Prostate gland (tissue), 2 donors: ENCODE data around the gene FCGR3A. TPM values are rescaled to one million over a fixed set of nuclear protein-coding genes. Genes with fewer than 3 reads are reported as not detected.

Experiments
- DNase-seq: peaks from one replicate; pipeline ENCODE4 v3.0.0-alpha.2; 2019; ENCODE audit warnings: low spot score
- H3K27ac ChIP-seq, 2 donors: fragments of 200-600 bp; sonication (generic); 2 replicates each; pipeline ENCODE4 v1.5.1; 2017 to 2019
- H3K27me3 ChIP-seq: fragments of 200-600 bp; sonication (generic); replicated peaks from 2 replicates; pipeline ENCODE4 v1.5.1; 2019; ENCODE audit not compliant: insufficient read depth
- H3K36me3 ChIP-seq, 2 donors: fragments of 200-600 bp; sonication (generic); 1 replicate in 1 of 2; 2 replicates in 1 of 2; pipeline versions ENCODE4 v1.5.1 to v1.8.1; 2017 to 2019
- H3K4me1 ChIP-seq: fragments of 200-600 bp; sonication (generic); replicated peaks from 2 replicates; pipeline ENCODE4 v1.5.1; 2019
- H3K4me3 ChIP-seq, 2 donors: fragments of 200-600 bp; sonication (generic); 2 replicates each; pipeline ENCODE4 v1.5.1; 2017 to 2019
- H3K9me3 ChIP-seq: fragments of 200-600 bp; sonication (generic); 2 replicates; pipeline ENCODE4 v1.5.1; 2017
- CTCF ChIP-seq, 4 experiments: fragments of 200-600 bp in 2 of 4; fragments of 450-650 bp in 2 of 4; sonication (generic) in 2 of 4; IDR thresholded peaks; 1 replicate in 3 of 4; 2 replicates in 1 of 4; pipeline ENCODE4 v1.5.1; 2016 to 2019; ENCODE audit warnings: antibody characterized with exemption in 4 of 4, mild to moderate bottlenecking in 2 of 4, moderate library complexity in 2 of 4
- POLR2A ChIP-seq: fragments of 450-650 bp; IDR thresholded peaks from one replicate; pipeline ENCODE4 v1.6.1; 2016; ENCODE audit warnings: antibody characterized with exemption, mild to moderate bottlenecking
- POLR2AphosphoS5 ChIP-seq: sonication (generic); formaldehyde crosslinking; IDR thresholded peaks from one replicate; pipeline ENCODE4 v1.6.1; 2017; ENCODE audit warnings: antibody characterized with exemption
- WGBS: methylation state at CpG from one replicate; pipeline ENCODE4 v1.1.5; 2018; 5-methylcytosine and 5-hydroxymethylcytosine counted together
- intact Hi-C: fragments of 100-400 bp; cut with DNase I; formaldehyde crosslinking; loops from one replicate; pipeline ENCODE4 v1.14.2; 2022
- total RNA-seq, 2 donors: library from RNA; depleted of rRNA; stranded (reverse); fragments of >200 nt; gene quantifications; one replicate each; pipeline ENCODE4 v1.1.0, GENCODE V29; 2016

The FCGR3A gene
- total RNA-seq, 2 donors from 2014 or later, result 6.9 to 7.4 TPM

- no peaks in the 10 kb centered on the region for H3K36me3 ChIP-seq
- no peak for DNase-seq
- no peaks in the 10 kb centered on the region for H3K9me3 ChIP-seq
- H3K27ac ChIP-seq, result no peak overlapping the region
- WGBS, result 78% methylated on average over 8 of the region's 8 CpGs
- H3K4me3 ChIP-seq, result no peak overlapping the region
- H3K4me1 ChIP-seq, result no peaks in the 10 kb centered on the region
- TF ChIP-seq CTCF (IDR thresholded peaks at IDR 0.05), result no peak
- no peak for TF ChIP-seq POLR2A
- TF ChIP-seq POLR2AphosphoS5, result no peak
- intact Hi-C loops, result no loop called here
- H3K27me3 ChIP-seq, result no peaks in the 10 kb centered on the region
These were observed 50.2 kb downstream of the FCGR3A start for GRCh38 chr1:161499099-161500039.

- Histone ChIP-seq H3K36me3 (no peaks in the 10 kb centered on the region), H3K9me3 (no peaks in the 10 kb centered on the region), H3K27ac (no peak overlapping the region), H3K4me1 (no peaks in the 10 kb centered on the region), H3K27me3 (no peaks in the 10 kb centered on the region), H3K4me3 (no peak overlapping the region)
- no peak for DNase-seq
- intact Hi-C loops, result no loop called here
- TF ChIP-seq CTCF (IDR thresholded peaks at IDR 0.05), result no peak
- TF ChIP-seq POLR2AphosphoS5, result no peak
- no peak for TF ChIP-seq POLR2A
- 90% methylated on average over 2 of the region's 2 CpGs for whole genome bisulfite sequencing
These were observed 51.0 kb downstream of the FCGR3A start for GRCh38 chr1:161498646-161499045.

GRCh38 chr1:161497961-161498360 lies 51.7 kb downstream of the FCGR3A start:
- 93% methylated on average over 1 of the region's 1 CpG for WGBS
- Histone ChIP-seq H3K27ac (no peak overlapping the region), H3K27me3 (no peaks in the 10 kb centered on the region), H3K4me1 (no peaks in the 10 kb centered on the region), H3K4me3 (no peak overlapping the region), H3K36me3 (no peaks in the 10 kb centered on the region), H3K9me3 (no peaks in the 10 kb centered on the region)
- DNase-seq, result no peak
- no peak for TF ChIP-seq POLR2AphosphoS5
- TF ChIP-seq POLR2A, result no peak
- TF ChIP-seq CTCF (IDR thresholded peaks at IDR 0.05), result no peak
- intact Hi-C loops, result no loop called here

- Histone ChIP-seq H3K9me3 (no peaks in the 10 kb centered on the region), H3K4me1 (no peaks in the 10 kb centered on the region), H3K27me3 (no peaks in the 10 kb centered on the region), H3K4me3 (no peak overlapping the region), H3K27ac (no peak overlapping the region), H3K36me3 (no peaks in the 10 kb centered on the region)
- no peak for DNase-seq
- TF ChIP-seq POLR2A (no peak), POLR2AphosphoS5 (no peak), CTCF (IDR thresholded peaks at IDR 0.05) (no peak)
- intact Hi-C loops, result no loop called here
These were observed 54.1 kb downstream of the FCGR3A start for GRCh38 chr1:161495490-161495889.

- Histone ChIP-seq H3K9me3 (no peaks in the 10 kb centered on the region), H3K27ac (no peak overlapping the region), H3K36me3 (no peaks in the 10 kb centered on the region), H3K4me3 (no peak overlapping the region), H3K4me1 (no peaks in the 10 kb centered on the region), H3K27me3 (no peaks in the 10 kb centered on the region)
- TF ChIP-seq POLR2A, result no peak
- no peak for TF ChIP-seq POLR2AphosphoS5
- TF ChIP-seq CTCF (IDR thresholded peaks at IDR 0.05), result no peak
- 66% methylated on average over 3 of the region's 3 CpGs for WGBS
- intact Hi-C loops, result no loop called here
- DNase-seq, result no peak
These were observed 55.4 kb downstream of the FCGR3A start for GRCh38 chr1:161494091-161494735.
